AG10803 (cell line): Measurements from ENCODE around the gene PLA2G4F.
A peak's percentile ranks its signal among the peaks of the same experiment; 100 is the strongest.

ENCODE experiments used
- DNase-seq: peaks from one replicate; pipeline ENCODE4 v3.0.0; 2010; ENCODE audit warnings: low read depth
- H3K4me3 ChIP-seq: 2 replicates; pipeline ENCODE4 v1.5.1; 2011; ENCODE audit warnings: mild to moderate bottlenecking, low read length, control low read depth
- CTCF ChIP-seq: conservative IDR thresholded peaks from 2 replicates; pipeline ENCODE4 v1.5.1; 2011; ENCODE audit warnings: mild to moderate bottlenecking, low read length, control low read depth, inconsistent platforms

The PLA2G4F gene

GRCh38 chr15:42157981-42158765, 1.7 kb upstream of the PLA2G4F start:
- peak; percentile 68 for DNase-seq
- no peak overlapping the region for H3K4me3 ChIP-seq
- no peak for TF ChIP-seq CTCF

- TF ChIP-seq CTCF, result no peak
- DNase-seq, result no peak
- H3K4me3 ChIP-seq, result no peak overlapping the region
These were observed 945 bp upstream of the PLA2G4F start for GRCh38 chr15:42157381-42157780.

DNA sequence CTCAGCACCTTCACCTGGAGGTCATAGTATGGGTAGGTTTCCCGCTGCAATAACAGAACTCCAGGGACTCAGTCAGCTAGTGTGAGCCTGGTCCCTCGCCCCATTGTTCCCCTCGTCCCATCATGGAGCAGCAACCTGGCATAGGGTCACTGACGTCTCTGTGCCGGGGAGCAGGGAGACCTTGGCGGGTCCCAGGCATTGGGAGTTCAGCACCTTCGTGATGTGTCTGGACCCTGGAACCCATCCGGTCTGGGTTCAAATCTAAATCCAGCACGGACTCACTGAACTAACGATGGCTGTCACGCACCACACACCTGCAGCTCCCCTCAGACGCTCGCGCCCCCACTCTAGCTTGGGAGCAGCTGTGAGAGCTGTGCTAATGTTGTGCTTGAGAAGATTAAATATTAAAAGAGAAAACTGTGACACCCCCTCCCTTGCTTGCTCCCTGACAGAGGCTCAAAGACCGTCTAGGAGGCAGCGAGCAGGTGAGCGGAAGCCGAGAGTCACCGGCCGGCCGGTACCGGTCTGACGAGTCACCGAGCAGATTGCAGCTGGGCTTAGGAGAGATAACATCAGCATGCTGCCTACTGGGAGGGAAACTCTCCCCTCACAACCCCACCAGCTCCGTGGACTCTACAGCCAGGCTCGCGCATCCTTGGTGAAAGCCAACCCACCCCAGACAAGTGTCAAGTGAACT, 742 bp downstream of the PLA2G4F start:
- H3K4me3 ChIP-seq, result no peak overlapping the region
- TF ChIP-seq CTCF, result no peak
- no peak for DNase-seq

GRCh38 chr15:42154956-42155355, 1.5 kb downstream of the PLA2G4F start:
- no peak overlapping the region for H3K4me3 ChIP-seq
- no peak for TF ChIP-seq CTCF
- no peak for DNase-seq

DNA sequence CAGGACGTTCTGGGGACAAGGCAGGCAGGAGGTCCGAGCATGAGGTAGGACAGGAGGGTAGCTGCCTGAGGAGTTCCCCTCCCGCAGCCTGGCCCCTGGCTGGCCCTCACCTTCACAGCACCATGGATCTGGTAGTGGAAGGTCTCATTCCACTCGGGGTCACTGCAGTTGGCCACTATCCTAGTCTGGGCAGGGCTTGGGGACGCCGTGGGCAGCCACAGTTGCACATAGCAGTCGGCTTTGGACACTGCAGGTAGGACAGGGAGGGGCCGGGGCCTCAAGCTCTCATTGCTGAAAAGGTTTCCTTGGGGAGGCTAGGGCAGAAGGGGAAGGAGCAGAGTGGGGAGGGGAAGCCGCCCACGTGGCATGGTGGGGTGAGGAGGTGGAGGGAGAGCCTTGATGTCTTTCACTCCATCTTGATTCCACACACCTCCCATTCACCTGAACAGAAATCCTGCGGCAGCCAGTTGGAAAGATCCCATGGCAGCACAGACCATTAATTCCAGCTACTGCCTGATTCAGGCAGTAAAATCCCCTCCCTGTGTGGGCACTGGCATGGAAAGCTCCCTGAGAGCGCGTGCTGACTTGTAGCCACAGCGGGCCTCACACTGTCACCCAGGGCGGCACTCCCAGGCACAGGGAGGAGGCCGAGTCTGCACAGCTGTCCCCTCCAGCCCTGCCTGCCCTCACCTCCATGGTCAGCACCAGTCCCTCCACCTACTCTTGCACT, 2.1 kb downstream of the PLA2G4F start:
- no peak overlapping the region for H3K4me3 ChIP-seq
- no peak for TF ChIP-seq CTCF
- no peak for DNase-seq

DNA sequence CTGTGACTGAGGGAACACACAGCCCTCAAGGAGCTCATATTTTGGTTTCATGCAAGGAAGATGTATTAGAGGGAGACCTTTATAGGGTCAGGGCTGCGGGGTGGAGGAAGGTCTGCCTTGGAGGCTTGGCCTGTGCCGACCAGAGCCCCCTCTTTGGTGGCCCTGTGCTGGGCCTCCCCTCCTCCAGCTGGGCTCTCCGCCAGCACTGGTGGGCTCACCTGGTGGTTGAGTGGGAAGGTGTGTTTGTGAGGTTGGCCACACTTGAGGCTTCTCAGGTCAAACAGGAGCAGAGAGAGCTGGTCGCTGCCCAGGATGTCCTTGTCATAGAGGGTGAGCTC, 2.6 kb downstream of the PLA2G4F start:
- TF ChIP-seq CTCF, result no peak
- H3K4me3 ChIP-seq, result no peak overlapping the region
- no peak for DNase-seq
